HT-29 (cell line): ENCODE results near the gene NOPCHAP1. TPM values are rescaled to one million over a fixed set of nuclear protein-coding genes. Genes with fewer than 3 reads are reported as not detected.
A peak's percentile ranks its signal among the peaks of the same experiment; 100 is the strongest.
"Not testable (repeated sequence)": the region's sequence is repeated elsewhere in the genome, so short reads cannot be mapped to it uniquely, and the experiment has no call there.

Experiments used
- DNase-seq: peaks from one replicate; pipeline ENCODE4 v3.0.0-alpha.2; 2015; ENCODE audit warnings: low spot score
- total RNA-seq: library from RNA; depleted of rRNA; stranded (reverse); fragments of >200 nt; shearing (Covaris generic); gene quantifications from 2 replicates; pipeline ENCODE4 v1.2.3, GENCODE V29; 2014

NOPCHAP1 gene
- total RNA-seq, 1 experiment from 2014 or later, result 23.5 TPM

DNA sequence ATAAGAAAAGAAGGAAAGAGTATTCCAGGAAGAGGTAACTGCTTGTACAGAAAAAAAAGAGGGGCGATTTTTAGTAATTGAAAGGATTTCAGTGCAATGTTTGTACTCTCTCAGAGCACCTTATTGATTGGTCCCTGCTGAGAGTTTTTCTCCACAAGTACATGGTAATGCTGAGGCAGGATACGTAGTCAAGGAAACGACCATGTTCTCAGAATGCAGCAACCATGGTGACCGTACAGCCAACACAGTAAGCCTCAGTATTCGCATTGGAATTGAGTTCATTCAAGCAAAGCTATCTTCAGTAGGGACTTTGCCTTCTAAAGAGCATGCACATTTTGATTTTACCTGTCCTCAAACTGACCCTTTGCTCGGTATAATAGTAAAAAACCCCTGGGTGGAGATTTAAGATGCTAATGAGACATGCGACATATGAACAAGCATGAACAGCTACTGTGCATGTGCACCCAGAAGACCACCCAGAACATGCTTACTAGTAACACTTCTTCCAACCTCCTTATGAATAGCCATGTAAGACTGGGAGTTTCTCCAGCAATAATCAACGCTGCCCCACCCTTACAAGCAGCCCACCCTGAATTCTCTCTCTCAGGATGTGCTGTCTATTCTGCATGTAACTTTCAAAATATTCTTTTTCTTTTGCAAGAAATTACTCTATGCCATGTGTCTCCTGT is 21.8 kb upstream of the NOPCHAP1 start:
- no peak for DNase-seq

DNA sequence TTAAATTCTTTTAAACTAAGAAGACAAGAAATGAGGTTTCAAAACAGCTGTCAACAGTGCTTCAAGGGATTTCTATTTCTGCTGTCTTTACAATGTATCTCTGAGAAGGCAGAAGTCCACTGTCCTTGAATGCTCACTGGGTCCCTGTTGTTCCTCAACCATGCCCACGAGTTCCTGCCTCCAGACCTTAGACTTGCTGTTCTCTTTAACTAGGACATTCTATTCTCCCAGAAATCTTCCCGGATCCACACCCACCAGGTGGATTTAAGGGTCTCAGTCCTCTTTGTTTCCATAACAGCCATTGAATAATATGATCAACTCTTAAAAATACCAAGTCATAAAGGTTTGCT is 21.3 kb upstream of the NOPCHAP1 start:
- DNase-seq, result no peak

DNA sequence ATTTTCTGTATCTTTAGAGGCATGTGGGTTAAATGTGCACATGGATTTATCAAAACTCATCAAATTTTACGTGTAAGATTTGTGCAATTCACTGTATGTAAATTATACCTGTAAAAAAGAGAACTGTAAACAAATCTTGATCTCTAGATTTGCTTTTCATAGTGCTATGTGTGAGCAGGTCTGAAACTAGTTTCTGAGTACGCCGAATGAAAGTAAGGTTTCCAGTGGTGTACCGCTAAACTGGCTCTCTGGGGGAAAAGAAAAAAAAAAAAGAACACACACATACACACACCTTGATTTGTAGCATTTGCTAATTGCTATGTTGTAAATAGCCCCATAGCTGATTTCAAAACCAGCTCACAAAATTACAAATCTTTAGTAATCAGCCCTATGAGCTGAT is 19.4 kb upstream of the NOPCHAP1 start:
- no peak for DNase-seq

DNA sequence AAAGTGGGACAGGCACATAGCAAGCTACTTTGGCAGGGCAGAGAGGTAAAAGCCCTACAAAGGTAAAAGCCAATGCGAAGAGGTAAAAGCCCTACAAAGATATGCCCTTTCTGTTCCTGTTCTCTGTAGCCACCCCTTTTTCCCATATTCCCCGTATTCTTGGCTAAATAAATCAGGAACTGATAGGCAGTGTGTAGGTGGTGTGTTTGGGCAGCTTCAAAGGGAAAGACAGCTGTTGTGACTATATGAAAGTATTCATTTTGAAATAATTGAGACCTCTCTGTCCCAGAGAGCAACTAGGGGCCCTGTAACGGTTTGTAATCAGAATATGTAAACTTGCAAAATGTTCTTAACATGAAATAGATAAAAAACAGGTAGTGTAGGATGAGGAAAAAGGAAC is 16.8 kb upstream of the NOPCHAP1 start:
- no peak for DNase-seq

DNA sequence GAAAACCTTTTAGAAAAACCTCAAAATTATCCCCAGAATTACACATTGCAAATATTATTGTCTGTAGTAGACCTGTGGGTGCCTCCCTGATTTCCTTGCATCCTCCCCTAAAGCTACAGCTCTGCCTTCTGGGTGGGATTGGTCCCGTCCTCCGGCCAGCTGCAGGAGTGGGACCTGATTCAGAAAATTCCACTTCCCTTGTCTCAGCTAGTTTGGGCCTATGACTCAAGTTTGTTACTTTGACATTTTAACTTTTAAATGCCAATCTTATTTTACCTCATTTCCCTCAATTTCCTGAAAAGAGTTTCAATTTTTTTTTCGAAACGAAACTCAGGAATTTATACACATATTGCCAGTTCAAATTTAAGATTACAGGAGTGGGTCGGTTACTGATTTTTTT is 14.8 kb upstream of the NOPCHAP1 start:
- DNase-seq, result no peak

DNA sequence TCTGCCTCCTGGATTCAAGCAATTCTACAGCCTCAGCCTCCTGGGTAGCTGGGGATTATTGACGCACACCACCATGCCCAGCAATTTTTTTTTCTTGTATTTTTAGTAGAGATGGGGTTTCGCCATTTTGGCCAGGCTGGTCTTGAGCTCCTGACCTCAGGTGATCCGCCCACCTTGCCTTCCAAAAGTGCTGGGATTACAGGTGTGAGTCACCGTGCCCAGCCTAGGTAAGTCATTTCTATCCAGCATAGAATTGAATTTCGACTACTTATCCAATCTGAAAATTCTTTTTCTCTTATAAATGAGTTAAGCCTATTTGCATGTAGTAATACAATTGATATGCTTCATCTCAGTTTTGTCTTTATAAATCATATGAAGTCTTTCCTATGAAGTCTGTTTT is 12.9 kb upstream of the NOPCHAP1 start:
- no peak for DNase-seq

DNA sequence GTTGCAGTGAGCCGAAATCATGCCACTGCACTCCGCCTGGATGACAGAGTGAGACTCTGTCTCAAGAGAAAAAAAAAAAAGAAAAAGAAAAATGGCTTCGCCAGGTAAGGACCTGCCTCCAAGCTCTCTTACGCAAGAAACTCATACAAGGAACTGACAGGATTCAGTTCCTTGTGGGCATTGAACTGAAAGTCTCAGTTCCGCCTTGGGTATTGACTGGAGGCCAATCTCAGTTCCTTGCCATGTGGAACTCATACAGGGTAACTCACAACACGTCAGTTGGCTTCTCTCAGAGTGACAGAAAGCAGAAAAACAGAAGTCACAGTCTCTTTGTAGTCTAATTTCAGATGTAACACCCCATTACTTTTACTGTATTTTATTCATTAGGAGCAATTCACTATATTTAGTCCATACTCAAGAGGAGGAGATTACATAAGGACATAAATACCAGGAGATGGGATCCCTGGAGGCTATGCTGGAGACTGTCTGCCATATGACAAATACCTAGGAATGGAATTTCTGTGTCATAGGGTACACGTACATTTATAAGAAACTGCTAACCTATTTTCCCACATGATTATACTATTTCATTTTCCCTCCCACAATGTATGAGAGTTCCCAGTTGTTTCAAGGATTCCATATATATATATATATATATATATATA is 11.4 kb upstream of the NOPCHAP1 start:
- no peak for DNase-seq

DNA sequence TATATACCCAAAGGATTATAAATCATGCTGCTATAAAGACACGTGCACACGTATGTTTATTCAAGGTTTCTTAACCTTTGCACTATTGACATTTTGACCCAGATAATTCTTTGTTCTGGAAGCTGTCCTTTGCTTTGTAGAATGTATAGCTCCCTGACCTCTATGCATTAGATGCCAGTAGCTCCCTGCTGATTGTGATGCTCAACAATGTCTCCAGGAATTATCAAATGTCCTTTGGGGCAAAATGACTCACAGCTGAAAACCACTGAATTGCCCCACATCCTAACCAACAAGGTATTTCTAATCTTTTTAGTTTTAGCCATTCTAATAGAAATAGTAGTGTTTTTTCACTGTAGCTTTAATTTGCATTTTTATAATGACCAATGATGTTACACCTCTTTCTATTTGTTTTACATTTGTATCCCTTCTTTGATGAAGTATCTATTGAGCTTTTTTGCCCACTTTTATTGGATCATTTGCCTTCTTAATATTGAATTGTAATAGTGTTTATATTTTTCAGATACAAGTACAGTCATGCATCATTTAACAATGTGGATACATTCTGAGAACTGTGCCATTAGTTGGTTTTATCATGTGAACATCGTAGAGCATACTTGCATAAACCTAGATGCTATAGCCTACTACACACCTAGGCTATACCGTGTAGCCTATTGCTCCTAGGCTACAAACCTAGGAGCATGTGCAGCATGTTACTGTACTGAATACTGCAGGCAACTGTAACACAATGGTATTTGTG is 10.4 kb upstream of the NOPCHAP1 start:
- no peak for DNase-seq

DNA sequence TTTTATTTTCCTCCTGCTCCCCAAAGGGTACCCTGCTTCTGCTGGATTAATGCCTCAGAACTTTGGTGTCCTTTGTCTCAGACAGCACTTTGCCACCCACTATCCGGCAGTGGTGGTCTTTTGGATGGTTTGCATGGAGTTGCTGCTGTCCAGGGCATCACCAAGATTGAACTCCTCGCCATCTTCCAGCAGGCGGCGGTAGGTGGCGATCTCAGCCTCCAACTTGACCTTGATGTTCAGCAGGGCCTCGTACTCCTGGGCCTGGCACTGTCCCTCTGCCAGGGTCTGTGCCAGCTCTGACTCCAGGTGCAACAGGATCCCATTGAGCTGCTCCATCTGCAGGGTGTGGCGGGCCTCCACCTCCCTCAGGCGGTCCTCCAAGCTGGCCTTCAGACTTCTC is 9.4 kb upstream of the NOPCHAP1 start:
- no peak for DNase-seq

DNA sequence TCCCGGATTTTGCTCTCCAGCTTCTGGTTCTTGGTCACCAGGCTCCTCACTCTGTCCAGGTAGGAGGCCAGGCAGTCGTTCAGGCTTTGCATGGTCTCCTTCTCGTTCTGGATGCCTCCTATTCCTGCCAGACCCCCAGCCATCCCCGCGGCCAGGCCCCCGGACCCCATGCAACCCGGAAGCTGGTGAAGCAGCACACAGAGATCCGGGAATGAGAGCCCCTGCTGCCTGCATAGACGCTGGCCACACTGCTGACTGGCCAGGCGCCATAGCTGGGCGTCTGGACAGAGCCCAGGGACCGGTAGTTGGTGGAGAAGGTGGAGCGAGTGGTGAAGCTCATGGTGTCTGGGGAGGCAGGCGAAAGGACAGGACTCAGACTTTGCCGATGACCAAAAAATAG is 8.4 kb upstream of the NOPCHAP1 start:
- DNase-seq, result not testable (repeated sequence)

DNA sequence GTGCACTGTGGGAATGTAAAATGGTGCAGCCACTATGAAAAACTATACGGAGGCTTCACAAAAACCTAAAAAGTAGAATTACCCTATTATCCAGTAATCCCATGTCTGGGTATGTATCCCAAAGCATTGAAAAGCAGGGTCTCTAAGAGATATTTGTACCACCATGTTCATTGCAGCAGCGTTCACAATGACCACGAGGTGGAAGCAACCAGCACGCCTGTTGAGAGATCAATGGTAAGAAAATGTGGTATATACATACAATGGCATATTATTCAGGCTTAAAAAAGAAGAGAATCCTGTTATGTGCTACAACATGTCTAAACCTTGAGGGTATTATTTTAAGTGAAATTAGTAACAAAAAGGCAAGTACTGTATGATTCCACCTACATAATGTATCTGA is 910 bp upstream of the NOPCHAP1 start:
- DNase-seq, result peak; percentile 1

DNA sequence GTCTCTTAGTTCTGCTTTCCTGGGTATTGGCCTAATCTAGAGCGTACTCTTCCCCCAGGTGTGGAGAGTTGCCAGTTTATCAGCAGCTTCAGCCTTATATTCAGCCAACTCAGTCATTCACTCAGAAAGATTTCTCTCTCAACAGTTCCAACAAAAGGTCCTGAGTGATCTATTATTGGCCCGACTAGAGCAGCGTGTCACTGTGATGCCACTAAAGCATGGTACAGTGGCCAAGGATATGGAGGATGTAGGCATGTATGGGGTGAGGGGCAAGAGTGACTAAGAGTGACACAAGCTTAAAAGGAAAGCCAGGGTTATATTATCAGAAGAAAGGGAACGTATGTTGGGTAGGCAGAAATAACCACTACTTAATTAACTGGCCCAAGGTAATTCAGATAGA is 4.8 kb downstream of the NOPCHAP1 start:
- DNase-seq, result no peak

DNA sequence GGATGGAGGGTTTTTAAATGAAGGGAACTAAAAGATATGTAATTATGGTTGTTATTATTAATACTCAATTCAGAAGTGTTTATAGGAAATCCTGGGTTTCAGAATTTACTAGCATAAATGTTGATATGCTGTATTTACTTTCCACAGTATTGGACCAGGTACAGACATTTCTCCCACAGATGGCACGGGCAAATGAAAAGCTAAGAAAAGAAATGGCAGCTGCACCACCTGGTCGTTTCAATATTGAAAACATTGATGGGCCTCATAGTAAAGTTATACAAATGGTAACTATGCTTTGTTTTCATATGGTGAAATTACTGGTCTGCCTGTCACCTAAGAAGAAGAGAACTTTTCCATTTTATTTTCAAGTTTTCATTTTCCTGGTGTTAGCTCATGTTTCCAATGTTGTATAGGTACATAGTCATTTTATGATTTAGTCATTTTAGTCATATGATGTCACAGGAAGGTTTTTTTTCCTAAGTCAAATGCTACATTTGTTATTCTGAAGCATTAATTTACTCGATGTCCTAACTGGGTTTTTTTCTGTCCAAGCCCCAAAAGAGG is 5.5 kb downstream of the NOPCHAP1 start:
- DNase-seq, result no peak

DNA sequence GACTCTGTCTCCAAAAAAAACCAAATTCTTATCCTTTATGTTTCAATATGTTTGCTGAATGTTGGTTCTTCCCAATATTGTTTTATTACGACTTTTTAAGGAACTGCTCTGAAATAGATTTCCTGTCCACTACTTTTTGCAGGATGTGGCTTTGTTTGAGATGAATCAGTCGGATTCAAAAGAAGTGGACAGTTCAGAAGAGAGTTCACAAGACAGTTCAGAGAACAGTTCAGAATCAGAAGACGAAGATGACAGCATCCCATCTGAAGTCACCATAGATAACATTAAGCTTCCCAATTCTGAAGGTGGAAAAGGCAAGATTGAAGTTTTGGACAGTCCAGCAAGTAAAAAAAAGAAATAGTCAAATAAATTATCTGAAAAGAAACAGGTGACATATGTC is 8.2 kb downstream of the NOPCHAP1 start:
- no peak for DNase-seq

DNA sequence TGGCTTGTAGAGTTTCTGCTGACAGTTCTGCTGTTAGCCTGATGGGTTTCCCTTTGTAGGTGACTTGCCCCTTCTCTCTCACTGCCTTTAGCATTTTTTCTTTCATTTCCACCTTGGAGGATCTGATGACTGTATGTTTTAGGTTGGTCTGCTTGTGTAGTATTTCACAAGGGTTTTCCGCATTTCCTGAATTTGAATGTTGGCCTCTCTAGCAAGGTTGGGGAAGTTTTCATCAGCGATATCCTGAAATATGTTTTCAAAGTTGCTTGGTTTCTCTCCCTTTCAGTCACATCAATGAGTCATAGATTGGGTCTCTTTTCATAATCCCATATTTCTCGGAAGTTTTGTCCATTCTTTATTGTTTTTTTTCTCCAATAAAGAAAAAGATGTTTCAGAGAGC is 11.4 kb downstream of the NOPCHAP1 start:
- no peak for DNase-seq

DNA sequence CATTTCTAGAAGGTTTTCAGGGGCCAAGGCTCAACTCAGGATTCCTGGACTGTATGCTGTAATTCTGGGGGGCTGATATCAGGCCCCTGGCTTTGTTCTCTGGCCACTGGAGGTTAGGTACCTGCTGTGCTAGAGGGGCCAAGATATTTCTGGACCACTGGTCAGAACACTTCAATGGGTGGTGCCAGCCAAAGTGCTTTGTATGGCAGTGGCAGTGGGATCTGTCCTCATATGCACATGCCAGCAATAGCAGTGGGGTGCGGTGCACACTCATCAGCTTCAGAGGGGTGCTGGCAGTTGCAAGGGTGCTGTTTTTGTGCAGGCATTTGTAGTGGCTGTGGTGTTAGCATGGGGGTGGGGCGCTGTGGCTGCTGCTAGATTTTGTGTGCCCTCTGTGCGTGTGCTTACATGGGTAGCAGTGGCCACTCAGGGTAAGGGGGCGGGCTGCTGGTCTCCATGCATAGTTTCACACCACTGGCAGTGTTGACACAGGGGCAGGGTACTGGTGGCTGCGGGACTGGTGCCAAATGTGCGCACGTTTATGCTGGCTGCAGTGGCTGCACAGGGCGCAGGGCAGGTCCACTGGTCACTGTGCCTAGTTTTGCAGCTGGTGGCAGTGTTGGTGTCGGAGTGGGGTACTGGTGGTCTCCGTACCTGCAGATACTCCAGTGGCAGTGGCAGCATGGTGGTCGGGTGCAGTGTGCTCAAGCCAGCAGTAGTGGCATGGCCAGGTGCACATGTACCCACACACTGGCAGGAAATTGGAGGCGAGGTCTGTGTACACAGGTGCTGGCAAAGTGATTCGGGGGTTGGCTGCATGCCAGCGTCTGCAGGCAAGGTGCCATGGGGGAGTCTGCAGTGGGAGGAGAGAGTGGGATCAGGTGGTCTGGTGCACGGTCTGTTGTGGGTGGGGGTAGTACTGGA is 12.6 kb downstream of the NOPCHAP1 start:
- DNase-seq, result peak; percentile 48

DNA sequence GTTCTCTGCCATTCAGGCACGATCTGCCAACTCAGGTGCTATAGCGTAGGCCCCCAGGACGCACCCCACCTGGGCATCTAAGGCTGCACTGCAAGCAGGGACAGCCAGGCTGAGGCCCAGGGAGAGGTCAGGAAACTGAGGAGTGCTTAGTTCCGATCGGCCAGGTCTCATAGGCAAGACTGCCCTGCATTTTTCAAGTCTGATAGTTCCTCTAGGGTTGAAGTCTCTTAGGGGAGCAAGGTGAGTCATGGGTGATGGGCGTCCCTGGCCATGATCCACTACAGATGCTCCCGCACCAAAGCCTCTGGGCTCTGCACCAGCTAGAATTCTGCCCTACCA is 13.2 kb downstream of the NOPCHAP1 start:
- no peak for DNase-seq

DNA sequence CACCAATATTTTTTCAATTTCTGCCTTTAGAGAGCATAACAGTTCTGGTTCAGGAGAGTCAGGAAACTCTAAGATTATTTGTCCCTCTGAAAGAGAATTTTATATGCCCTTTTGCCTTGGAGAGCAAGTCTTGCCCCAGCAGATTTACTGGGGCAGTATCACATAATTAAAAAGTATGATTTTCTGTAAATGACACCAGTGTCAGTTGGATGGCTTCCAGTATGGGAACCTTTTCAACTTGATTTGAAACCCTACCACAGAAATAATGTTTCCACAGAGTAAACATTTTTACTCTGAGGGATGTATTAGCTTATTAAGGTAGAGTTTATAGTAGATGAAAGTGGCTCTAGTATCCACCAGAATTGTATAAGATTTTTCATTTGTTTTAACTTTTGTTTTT is 15.4 kb downstream of the NOPCHAP1 start:
- DNase-seq, result no peak

DNA sequence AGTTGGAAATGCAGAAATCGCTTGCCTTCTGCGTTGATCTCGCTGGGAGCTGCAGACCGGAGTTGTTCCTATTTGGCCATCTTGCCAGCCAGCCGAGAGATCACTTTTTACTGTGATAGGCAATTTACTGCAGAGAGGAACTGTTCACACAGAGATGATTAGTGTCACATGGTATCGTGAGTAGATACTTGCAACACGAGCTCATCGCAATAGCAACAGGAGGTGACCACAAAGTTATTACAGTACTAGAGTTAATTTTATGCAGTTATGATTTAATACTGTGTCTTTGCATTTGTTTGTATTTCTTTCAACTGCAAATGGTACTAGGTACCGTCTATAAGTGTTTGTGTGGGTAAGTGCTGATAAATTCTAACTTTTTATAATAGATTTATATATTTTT is 27.8 kb downstream of the NOPCHAP1 start:
- DNase-seq, result no peak

DNA sequence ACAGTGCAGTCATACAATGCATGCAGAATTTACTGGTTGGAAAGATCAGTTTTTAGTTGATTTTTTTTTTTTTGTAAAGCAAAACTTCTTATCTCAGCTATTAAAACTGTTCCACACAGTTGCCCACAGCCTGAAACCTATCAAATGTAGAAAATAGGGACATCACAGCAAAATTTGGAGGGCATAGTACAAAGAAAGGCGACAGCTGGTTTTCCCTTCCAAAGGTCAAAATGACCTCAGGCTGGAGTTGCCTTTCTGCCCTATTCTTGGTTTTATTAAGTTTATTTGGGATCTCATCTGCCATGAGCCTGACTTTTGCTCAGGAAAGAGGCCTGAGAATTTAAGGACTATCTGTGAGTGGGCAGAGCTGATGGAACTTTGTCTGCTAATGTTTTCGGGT is 28.5 kb downstream of the NOPCHAP1 start:
- no peak for DNase-seq

DNA sequence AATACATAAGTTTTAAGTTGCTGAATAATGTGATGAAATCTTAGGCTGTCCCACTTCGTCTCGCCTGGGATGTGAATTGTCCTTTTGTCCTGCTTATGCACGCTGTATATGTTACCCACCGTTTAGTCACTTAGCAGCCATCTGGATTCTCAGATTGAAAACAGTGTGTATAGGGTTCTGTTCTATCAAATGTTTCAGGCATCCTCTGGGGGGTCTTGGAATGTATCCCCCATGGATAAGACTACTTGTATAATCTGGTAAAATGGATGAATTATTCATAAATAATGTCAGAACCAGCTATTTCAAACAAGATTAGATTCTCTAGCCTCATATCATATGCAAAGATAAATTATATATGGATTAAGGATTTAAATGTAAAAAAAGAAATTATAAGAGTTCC is 29.4 kb downstream of the NOPCHAP1 start:
- no peak for DNase-seq

DNA sequence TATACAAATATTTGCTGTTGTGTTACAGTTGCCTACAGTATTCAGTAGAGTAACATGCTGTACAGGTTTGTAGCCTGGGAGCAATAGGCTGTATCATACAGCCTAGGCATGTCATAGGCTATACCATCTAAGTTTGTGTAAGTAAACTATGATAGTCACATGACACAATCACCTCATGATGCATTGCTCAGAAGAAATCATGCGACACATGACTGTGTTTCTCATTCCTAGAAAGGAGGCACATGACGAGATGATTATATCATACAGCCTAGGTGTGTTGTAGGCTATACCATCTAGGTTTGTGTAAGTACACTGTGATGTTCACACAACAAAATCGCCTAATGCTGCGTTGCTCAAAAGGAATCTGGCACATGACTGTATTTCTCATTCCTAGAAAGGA is 31.9 kb downstream of the NOPCHAP1 start:
- DNase-seq, result no peak
